ENCODE measurements around the gene ARHGAP42.
"Not testable (repeated sequence)": the region's sequence is repeated elsewhere in the genome, so short reads cannot be mapped to it uniquely, and the experiment has no call there.

ARHGAP42 gene

GRCh38 chr11:100991541-100991940, 304.5 kb downstream of the ARHGAP42 start:
- H3K4me3 Mint-ChIP-seq: no peak overlapping the region
- no peaks in the 10 kb centered on the region for H3K4me1 Mint-ChIP-seq (ENCODE audit: low read depth)
- H3K36me3 Mint-ChIP-seq (ENCODE audit: low read depth): no peaks in the 10 kb centered on the region
- DNase-seq (ENCODE audit: low spot score): no peak
- no peak overlapping the region for H3K27ac Mint-ChIP-seq
- no peaks in the 10 kb centered on the region for H3K27me3 Mint-ChIP-seq (ENCODE audit: low read depth)
- no peaks in the 10 kb centered on the region for H3K9me3 Mint-ChIP-seq

- Mint-ChIP-seq H3K27me3 (ENCODE audit: low read depth) (no peaks in the 10 kb centered on the region), H3K36me3 (ENCODE audit: low read depth) (no peaks in the 10 kb centered on the region), H3K4me3 (no peak overlapping the region), H3K4me1 (ENCODE audit: low read depth) (no peaks in the 10 kb centered on the region), H3K27ac (no peak overlapping the region), H3K9me3 (peaks cover 4% of the 10 kb centered on the region)
- no peak for DNase-seq (ENCODE audit: low spot score)
These were observed 307.9 kb downstream of the ARHGAP42 start for GRCh38 chr11:100994966-100995365.

GRCh38 chr11:100999756-101000155, 312.7 kb downstream of the ARHGAP42 start:
- Mint-ChIP-seq H3K4me3 (no peak overlapping the region), H3K9me3 (peaks cover 4% of the 10 kb centered on the region), H3K27ac (no peak overlapping the region), H3K36me3 (ENCODE audit: low read depth) (no peaks in the 10 kb centered on the region), H3K27me3 (ENCODE audit: low read depth) (no peaks in the 10 kb centered on the region), H3K4me1 (ENCODE audit: low read depth) (no peaks in the 10 kb centered on the region)
- DNase-seq (ENCODE audit: low spot score): no peak

GRCh38 chr11:101003468-101003867, 316.4 kb downstream of the ARHGAP42 start:
- H3K4me1 Mint-ChIP-seq (ENCODE audit: low read depth): no peaks in the 10 kb centered on the region
- no peak for DNase-seq (ENCODE audit: low spot score)
- H3K27ac Mint-ChIP-seq: no peak overlapping the region
- H3K4me3 Mint-ChIP-seq: no peak overlapping the region
- no peaks in the 10 kb centered on the region for H3K9me3 Mint-ChIP-seq
- no peaks in the 10 kb centered on the region for H3K36me3 Mint-ChIP-seq (ENCODE audit: low read depth)
- H3K27me3 Mint-ChIP-seq (ENCODE audit: low read depth): no peaks in the 10 kb centered on the region

- no peak for DNase-seq (ENCODE audit: low spot score)
- no peak overlapping the region for H3K27ac Mint-ChIP-seq
- no peaks in the 10 kb centered on the region for H3K4me1 Mint-ChIP-seq (ENCODE audit: low read depth)
- no peaks in the 10 kb centered on the region for H3K27me3 Mint-ChIP-seq (ENCODE audit: low read depth)
- no peaks in the 10 kb centered on the region for H3K36me3 Mint-ChIP-seq (ENCODE audit: low read depth)
- H3K4me3 Mint-ChIP-seq: no peak overlapping the region
- H3K9me3 Mint-ChIP-seq: peaks cover 8% of the 10 kb centered on the region
These were observed 322.0 kb downstream of the ARHGAP42 start for GRCh38 chr11:101008961-101009689.

GRCh38 chr11:101009690-101010055, 322.6 kb downstream of the ARHGAP42 start:
- Mint-ChIP-seq H3K4me3 (no peak overlapping the region), H3K27ac (no peak overlapping the region), H3K27me3 (ENCODE audit: low read depth) (no peaks in the 10 kb centered on the region), H3K9me3 (peaks cover 8% of the 10 kb centered on the region), H3K36me3 (ENCODE audit: low read depth) (no peaks in the 10 kb centered on the region), H3K4me1 (ENCODE audit: low read depth) (no peaks in the 10 kb centered on the region)
- DNase-seq (ENCODE audit: low spot score): no peak

- Mint-ChIP-seq H3K27ac (no peak overlapping the region), H3K4me1 (ENCODE audit: low read depth) (no peaks in the 10 kb centered on the region), H3K27me3 (ENCODE audit: low read depth) (no peaks in the 10 kb centered on the region), H3K9me3 (peaks cover 15% of the 10 kb centered on the region), H3K36me3 (ENCODE audit: low read depth) (no peaks in the 10 kb centered on the region), H3K4me3 (no peak overlapping the region)
- no peak for DNase-seq (ENCODE audit: low spot score)
These were observed 323.8 kb downstream of the ARHGAP42 start for GRCh38 chr11:101010899-101011298.

GRCh38 chr11:101011881-101012280, 324.8 kb downstream of the ARHGAP42 start:
- Mint-ChIP-seq H3K9me3 (peaks cover 15% of the 10 kb centered on the region), H3K27ac (no peak overlapping the region), H3K36me3 (ENCODE audit: low read depth) (no peaks in the 10 kb centered on the region), H3K4me1 (ENCODE audit: low read depth) (no peaks in the 10 kb centered on the region), H3K4me3 (no peak overlapping the region), H3K27me3 (ENCODE audit: low read depth) (no peaks in the 10 kb centered on the region)
- no peak for DNase-seq (ENCODE audit: low spot score)

- H3K27me3 Mint-ChIP-seq (ENCODE audit: low read depth); H3K4me1 Mint-ChIP-seq (ENCODE audit: low read depth); DNase-seq (ENCODE audit: low spot score); H3K27ac Mint-ChIP-seq; H3K4me3 Mint-ChIP-seq; H3K36me3 Mint-ChIP-seq (ENCODE audit: low read depth): not testable (repeated sequence)
- peaks cover 15% of the 10 kb centered on the region for H3K9me3 Mint-ChIP-seq
These were observed 326.6 kb downstream of the ARHGAP42 start for GRCh38 chr11:101013702-101014101.

GRCh38 chr11:101014600-101015285, 327.7 kb downstream of the ARHGAP42 start:
- Mint-ChIP-seq H3K9me3 (peaks cover 15% of the 10 kb centered on the region), H3K27me3 (ENCODE audit: low read depth) (no peaks in the 10 kb centered on the region), H3K36me3 (ENCODE audit: low read depth) (no peaks in the 10 kb centered on the region), H3K27ac (no peak overlapping the region), H3K4me3 (no peak overlapping the region), H3K4me1 (ENCODE audit: low read depth) (no peaks in the 10 kb centered on the region)
- no peak for DNase-seq (ENCODE audit: low spot score)

- H3K27me3 Mint-ChIP-seq (ENCODE audit: low read depth): no peaks in the 10 kb centered on the region
- H3K36me3 Mint-ChIP-seq (ENCODE audit: low read depth): no peaks in the 10 kb centered on the region
- peaks cover 7% of the 10 kb centered on the region for H3K9me3 Mint-ChIP-seq
- H3K27ac Mint-ChIP-seq: no peak overlapping the region
- no peaks in the 10 kb centered on the region for H3K4me1 Mint-ChIP-seq (ENCODE audit: low read depth)
- no peak for DNase-seq (ENCODE audit: low spot score)
- no peak overlapping the region for H3K4me3 Mint-ChIP-seq
These were observed 332.8 kb downstream of the ARHGAP42 start for GRCh38 chr11:101019870-101020269.

- Mint-ChIP-seq H3K27me3 (ENCODE audit: low read depth) (no peaks in the 10 kb centered on the region), H3K36me3 (ENCODE audit: low read depth) (no peaks in the 10 kb centered on the region), H3K9me3 (no peaks in the 10 kb centered on the region), H3K4me1 (ENCODE audit: low read depth) (no peaks in the 10 kb centered on the region), H3K4me3 (no peak overlapping the region), H3K27ac (no peak overlapping the region)
- no peak for DNase-seq (ENCODE audit: low spot score)
These were observed 335.2 kb downstream of the ARHGAP42 start for GRCh38 chr11:101022256-101022655.

GRCh38 chr11:101028644-101029043, 341.6 kb downstream of the ARHGAP42 start:
- peaks cover 5% of the 10 kb centered on the region for H3K9me3 Mint-ChIP-seq
- no peaks in the 10 kb centered on the region for H3K4me1 Mint-ChIP-seq (ENCODE audit: low read depth)
- H3K27me3 Mint-ChIP-seq (ENCODE audit: low read depth): no peaks in the 10 kb centered on the region
- no peaks in the 10 kb centered on the region for H3K36me3 Mint-ChIP-seq (ENCODE audit: low read depth)
- no peak for DNase-seq (ENCODE audit: low spot score)
- H3K27ac Mint-ChIP-seq: no peak overlapping the region
- H3K4me3 Mint-ChIP-seq: no peak overlapping the region

GRCh38 chr11:101030015-101030414, 342.9 kb downstream of the ARHGAP42 start:
- no peak overlapping the region for H3K27ac Mint-ChIP-seq
- DNase-seq (ENCODE audit: low spot score): no peak
- no peaks in the 10 kb centered on the region for H3K4me1 Mint-ChIP-seq (ENCODE audit: low read depth)
- no peaks in the 10 kb centered on the region for H3K27me3 Mint-ChIP-seq (ENCODE audit: low read depth)
- no peak overlapping the region for H3K4me3 Mint-ChIP-seq
- no peaks in the 10 kb centered on the region for H3K36me3 Mint-ChIP-seq (ENCODE audit: low read depth)
- H3K9me3 Mint-ChIP-seq: peaks cover 5% of the 10 kb centered on the region

GRCh38 chr11:101030692-101031091, 343.6 kb downstream of the ARHGAP42 start:
- Mint-ChIP-seq H3K4me3 (no peak overlapping the region), H3K4me1 (ENCODE audit: low read depth) (no peaks in the 10 kb centered on the region), H3K9me3 (peaks cover 5% of the 10 kb centered on the region), H3K27me3 (ENCODE audit: low read depth) (no peaks in the 10 kb centered on the region), H3K36me3 (ENCODE audit: low read depth) (no peaks in the 10 kb centered on the region), H3K27ac (no peak overlapping the region)
- DNase-seq (ENCODE audit: low spot score): no peak
